ENCODE measurements around the gene DOCK9. TPM values are rescaled to one million over a fixed set of nuclear protein-coding genes. Genes with fewer than 3 reads are reported as not detected.

The DOCK9 gene
- polyA plus RNA-seq, 1 donor (not counting 4 experiments of a cell fraction or from before 2014, with no cell fraction given) = 110 TPM

GRCh38 chr13:98807774-98808173 lies 170.1 kb downstream of the DOCK9 start:
- Histone ChIP-seq H3K27ac (ENCODE audit: control insufficient read depth, insufficient read depth, low read length) (no peak overlapping the region), H3K79me2 (ENCODE audit: control insufficient read depth, insufficient read depth, low read length) (no peaks in the 10 kb centered on the region), H3K9me1 (ENCODE audit: control insufficient read depth, extremely low read depth, insufficient read depth, low read length) (no peaks in the 10 kb centered on the region), H3K36me3 (ENCODE audit: control insufficient read depth in 2 of 2, extremely low read depth in 1 of 2, insufficient read depth in 2 of 2, low read length in 2 of 2) (peaks cover 19 to 29% of the 10 kb centered on the region in 2 experiments), H3K4me3 (ENCODE audit: control insufficient read depth in 2 of 3, extremely low read depth in 1 of 3, insufficient read depth in 2 of 3, low read depth in 1 of 3, low read length in 3 of 3) (no peak overlapping the region), H3K27me3 (ENCODE audit: control insufficient read depth, extremely low read depth, insufficient read depth, low read length) (no peaks in the 10 kb centered on the region), H3K4me1 (ENCODE audit: control insufficient read depth, extremely low read depth, insufficient read depth, low read length) (no peaks in the 10 kb centered on the region), H3K4me2 (ENCODE audit: control insufficient read depth, extremely low read depth, insufficient read depth, low read depth, low read length) (no peak overlapping the region), H3K9ac (ENCODE audit: control insufficient read depth, extremely low read depth, insufficient read depth, low read length) (no peak overlapping the region), H2AFZ (ENCODE audit: control insufficient read depth, low read length) (no peak overlapping the region), H4K20me1 (ENCODE audit: control insufficient read depth, extremely low read depth, insufficient read depth, low read length) (no peaks in the 10 kb centered on the region), H3K9me3 (ENCODE audit: control insufficient read depth, low read depth, low read length) (no peaks in the 10 kb centered on the region)
- no peak for FAIRE-seq
- dilution Hi-C loops (cut with MboI; ENCODE audit: extremely low pct_ligation_motif_present, low sequenced_read_pairs) = no loop called here
- TF ChIP-seq EZH2 (IDR thresholded peaks at IDR 0.05; ENCODE audit: low read length) (no peak), CTCF (optimal IDR thresholded peaks at IDR 0.05 in 1 of 3, IDR thresholded peaks at IDR 0.05 in 1 of 3, conservative IDR thresholded peaks at IDR 0.05 in 1 of 3; ENCODE audit: extremely low read depth in 1 of 3, insufficient read depth in 2 of 3, low read length in 3 of 3) (no peak)
- DNase-seq (ENCODE audit: low read depth, low spot score) = no peak

DNA sequence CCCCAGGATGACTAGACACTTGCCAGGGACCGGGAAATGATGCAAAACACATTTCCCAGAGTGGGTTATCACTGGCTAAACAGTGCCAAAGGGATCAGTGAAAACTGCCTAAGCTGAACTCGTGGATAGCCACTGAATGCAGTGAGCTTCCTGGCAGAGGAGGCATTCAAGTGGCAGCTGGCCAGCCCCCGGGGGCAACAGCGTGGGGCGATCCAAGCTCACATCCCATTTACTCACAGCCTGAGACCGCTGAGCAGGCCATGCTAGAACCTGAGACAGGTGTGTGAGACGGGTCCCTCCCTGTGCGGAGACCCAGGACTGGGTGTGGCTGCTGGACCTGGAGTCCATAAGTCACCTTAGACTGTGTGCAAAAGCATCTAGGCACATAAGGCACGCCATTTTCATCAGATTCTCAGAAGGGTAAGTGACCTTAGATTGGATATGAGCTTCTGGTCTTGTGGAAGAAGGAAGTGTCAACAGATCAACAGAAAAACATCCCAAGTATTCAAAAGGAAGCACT lies 173.5 kb downstream of the DOCK9 start:
- Histone ChIP-seq H3K27me3 (ENCODE audit: control insufficient read depth, extremely low read depth, insufficient read depth, low read length) (no peaks in the 10 kb centered on the region), H3K79me2 (ENCODE audit: control insufficient read depth, insufficient read depth, low read length) (no peaks in the 10 kb centered on the region), H2AFZ (ENCODE audit: control insufficient read depth, low read length) (no peak overlapping the region), H3K4me3 (ENCODE audit: control insufficient read depth in 2 of 3, extremely low read depth in 1 of 3, insufficient read depth in 2 of 3, low read depth in 1 of 3, low read length in 3 of 3) (no peak overlapping the region), H3K9ac (ENCODE audit: control insufficient read depth, extremely low read depth, insufficient read depth, low read length) (no peak overlapping the region), H4K20me1 (ENCODE audit: control insufficient read depth, extremely low read depth, insufficient read depth, low read length) (no peaks in the 10 kb centered on the region), H3K9me1 (ENCODE audit: control insufficient read depth, extremely low read depth, insufficient read depth, low read length) (no peaks in the 10 kb centered on the region), H3K9me3 (ENCODE audit: control insufficient read depth, low read depth, low read length) (no peaks in the 10 kb centered on the region), H3K4me1 (ENCODE audit: control insufficient read depth, extremely low read depth, insufficient read depth, low read length) (no peaks in the 10 kb centered on the region), H3K36me3 (ENCODE audit: control insufficient read depth in 2 of 2, extremely low read depth in 1 of 2, insufficient read depth in 2 of 2, low read length in 2 of 2) (peaks cover 24 to 25% of the 10 kb centered on the region in 2 experiments), H3K4me2 (ENCODE audit: control insufficient read depth, extremely low read depth, insufficient read depth, low read depth, low read length) (no peak overlapping the region), H3K27ac (ENCODE audit: control insufficient read depth, insufficient read depth, low read length) (no peak overlapping the region)
- TF ChIP-seq CTCF (optimal IDR thresholded peaks at IDR 0.05 in 1 of 3, IDR thresholded peaks at IDR 0.05 in 1 of 3, conservative IDR thresholded peaks at IDR 0.05 in 1 of 3; ENCODE audit: extremely low read depth in 1 of 3, insufficient read depth in 2 of 3, low read length in 3 of 3) (no peak), EZH2 (IDR thresholded peaks at IDR 0.05; ENCODE audit: low read length) (no peak)
- dilution Hi-C loops (cut with MboI; ENCODE audit: extremely low pct_ligation_motif_present, low sequenced_read_pairs) = no loop called here
- FAIRE-seq = no peak
- no peak for DNase-seq (ENCODE audit: low read depth, low spot score)

All from keratinocyte (primary cell).